Sigmoid colon (tissue), 4 donors: ENCODE measurements around the gene GRIK4.

Experiments used
- CTCF ChIP-seq, 4 experiments: fragments of 450-650 bp in 3 of 4; fragments of 200-600 bp in 1 of 4; IDR thresholded peaks; one replicate each; pipeline ENCODE4 v1.5.1; 2016 to 2019; ENCODE audit warnings: antibody characterized with exemption in 4 of 4, mild to moderate bottlenecking in 3 of 4, moderate library complexity in 2 of 4
- EP300 ChIP-seq, 4 donors: sonication (generic); formaldehyde crosslinking; IDR thresholded peaks; one replicate each; pipeline ENCODE4 v1.6.1; 2017; ENCODE audit warnings: antibody characterized with exemption in 4 of 4
- POLR2A ChIP-seq, 2 donors: fragments of 450-650 bp; IDR thresholded peaks; one replicate each; pipeline ENCODE4 v1.6.1; 2016; ENCODE audit warnings: antibody characterized with exemption in 2 of 2, mild to moderate bottlenecking in 2 of 2, moderate library complexity in 2 of 2

DNA sequence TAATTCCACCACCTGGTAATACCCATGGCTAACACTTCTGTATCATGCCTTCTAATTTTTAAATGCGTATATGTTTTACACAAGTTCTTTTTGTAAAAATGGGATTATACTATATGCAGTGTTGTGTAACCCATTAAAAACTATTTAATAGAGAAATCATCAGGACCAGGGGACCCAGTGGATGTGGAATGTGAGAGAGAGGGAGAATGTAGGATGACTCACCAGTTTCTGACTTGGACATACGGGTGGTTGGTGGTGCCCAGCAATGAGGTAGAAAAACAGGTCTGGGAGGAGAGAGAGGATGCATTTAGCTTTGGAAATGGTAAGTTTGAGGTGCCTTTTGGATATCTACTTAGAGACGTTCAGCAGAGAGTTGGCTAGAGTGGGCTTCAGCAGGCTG, 400.4 kb downstream of the GRIK4 start:
- TF ChIP-seq CTCF (IDR thresholded peaks at IDR 0.05) (no peak), EP300 (IDR thresholded peaks at IDR 0.05) (no peak), POLR2A (IDR thresholded peaks at IDR 0.05) (no peak)
